HCT116 (cell line): ENCODE data around the gene PHF19. TPM values are rescaled to one million over a fixed set of nuclear protein-coding genes. Genes with fewer than 3 reads are reported as not detected.

Source experiments
- ATAC-seq: fragments of 200-7000 bp; cut with Tn5 transposase; 2 replicates; pipeline ENCODE4 v1.9.1; 2020; ENCODE audit warnings: mild to moderate bottlenecking, moderate library complexity
- BruUV-seq: library from RNA; stranded (reverse); fragments of 400-500 nt; replicated peaks from 2 replicates; lab custom pipeline; 2021; lab: Mats Ljungman, UMichigan
- CTCF ChIA-PET: fragments of 300-600 bp; sonication (Branson Sonifier 250); formaldehyde crosslinking; loops from one replicate; lab custom pipeline; 2021; ENCODE audit warnings: antibody characterized with exemption; lab: Charles Lee
- POLR2A ChIA-PET: fragments of 300-600, 350-600 bp; sonication (Branson Sonifier 250); formaldehyde crosslinking; loops from one replicate; lab custom pipeline; 2021; ENCODE audit warnings: antibody characterized with exemption; lab: Charles Lee
- RAD21 ChIA-PET, 2 experiments: fragments of 300-600 bp; sonication (Branson Sonifier 250); formaldehyde crosslinking; loops; one replicate each; lab custom pipeline; 2023; ENCODE audit warnings: low total read pairs in 2 of 2; ENCODE audit not compliant: uncharacterized antibody in 2 of 2, unreplicated experiment in 2 of 2, low non-redundant PET in 1 of 2; lab: Charles Lee
- DNase-seq: peaks from one replicate; pipeline ENCODE4 v3.0.0-alpha.2; 2010; ENCODE audit warnings: low read depth, low spot score
- H2AFZ ChIP-seq: fragments of 200-600 bp; shearing (Covaris generic), sonication (generic); 2 replicates; pipeline ENCODE4 v1.6.1; 2017; ENCODE audit warnings: low read depth, mixed run types, mixed read lengths, antibody characterized with exemption, low read length; ENCODE audit not compliant: poor library complexity, severe bottlenecking
- H3K27ac ChIP-seq: 2 replicates; pipeline ENCODE4 v1.5.1; 2012; ENCODE audit warnings: low read depth, low read length
- H3K27me3 ChIP-seq: fragments of 200-600 bp; sonication (generic); 2 replicates; pipeline ENCODE4 v1.6.1; 2016; ENCODE audit warnings: mixed run types, low read length, mixed read lengths; ENCODE audit not compliant: insufficient read depth
- H3K36me3 ChIP-seq, 2 experiments: fragments of 200-500 bp in 1 of 2; fragments of 200-600 bp in 1 of 2; sonication (Bioruptor generic) in 1 of 2; sonication (generic) in 1 of 2; 2 replicates each; pipeline versions ENCODE4 v1.5.1 to v1.6.1; 2014 to 2016; ENCODE audit warnings: low read length in 2 of 2, inconsistent platforms in 1 of 2, mixed read lengths in 1 of 2, mixed run types in 1 of 2; ENCODE audit not compliant: insufficient read depth in 2 of 2, control insufficient read depth in 1 of 2
- H3K4me1 ChIP-seq, 2 experiments: fragments of 200-600 bp in 1 of 2; sonication (generic) in 1 of 2; 2 replicates each; pipeline versions ENCODE4 v1.5.1 to v1.6.1; 2012 to 2017; ENCODE audit warnings: low read length in 2 of 2, inconsistent platforms in 1 of 2, mild to moderate bottlenecking in 1 of 2, mixed read lengths in 1 of 2, mixed run types in 1 of 2, moderate library complexity in 1 of 2; ENCODE audit not compliant: insufficient read depth in 2 of 2, control insufficient read depth in 1 of 2
- H3K4me2 ChIP-seq: fragments of 200-600 bp; sonication (generic); 2 replicates; pipeline ENCODE4 v1.6.1; 2017; ENCODE audit warnings: mixed run types, low read length, mixed read lengths
- H3K4me3 ChIP-seq, 2 experiments: fragments of 200-600 bp in 1 of 2; sonication (generic) in 1 of 2; replicated peaks in 1 of 2; 2 replicates each; pipeline ENCODE4 v1.5.1; 2011 to 2016; ENCODE audit warnings: low read length in 2 of 2, control low read depth in 1 of 2, low read depth in 1 of 2, mild to moderate bottlenecking in 1 of 2, mixed read lengths in 1 of 2, mixed run types in 1 of 2
- H3K79me2 ChIP-seq: fragments of 200-600 bp; sonication (generic); 2 replicates; pipeline ENCODE4 v1.6.1; 2017; ENCODE audit warnings: mild to moderate bottlenecking, mixed run types, low read length, moderate library complexity, mixed read lengths; ENCODE audit not compliant: insufficient read depth
- H3K9ac ChIP-seq: fragments of 200-600 bp; sonication (generic); 2 replicates; pipeline ENCODE4 v1.6.1; 2016; ENCODE audit warnings: low read length, mixed read lengths
- H3K9me2 ChIP-seq: fragments of 200-600 bp; sonication (generic), shearing (Covaris generic); 2 replicates; pipeline ENCODE4 v1.6.1; 2017; ENCODE audit warnings: mixed run types, mild to moderate bottlenecking, moderate library complexity; ENCODE audit not compliant: insufficient read depth
- H3K9me3 ChIP-seq, 2 experiments: fragments of 200-500 bp in 1 of 2; fragments of 200-600 bp in 1 of 2; sonication (Bioruptor generic) in 1 of 2; sonication (generic) in 1 of 2; 2 replicates each; pipeline ENCODE4 v1.6.1; 2014 to 2017; ENCODE audit warnings: low read length in 2 of 2, mixed read lengths in 2 of 2, inconsistent platforms in 1 of 2, low read depth in 1 of 2, mild to moderate bottlenecking in 1 of 2, mixed run types in 1 of 2, moderate library complexity in 1 of 2; ENCODE audit not compliant: control insufficient read depth in 1 of 2, insufficient read depth in 1 of 2
- H4K20me1 ChIP-seq: fragments of 200-600 bp; sonication (generic), shearing (Covaris generic); 2 replicates; pipeline ENCODE4 v1.6.1; 2017; ENCODE audit warnings: mixed run types, mild to moderate bottlenecking, moderate library complexity; ENCODE audit not compliant: insufficient read depth
- CEBPB ChIP-seq: IDR thresholded peaks from 2 replicates; pipeline ENCODE4 v1.6.1; 2012; ENCODE audit warnings: low read depth
- EGR1 ChIP-seq: IDR thresholded peaks from 2 replicates; pipeline ENCODE4 v1.6.1; 2012; ENCODE audit warnings: low read depth
- EZH2 ChIP-seq: fragments of 200-600 bp; sonication (generic); IDR thresholded peaks from 2 replicates; pipeline ENCODE4 v1.6.1; 2017; ENCODE audit warnings: antibody characterized with exemption, mixed run types
- EZH2phosphoT487 ChIP-seq: fragments of 200-600 bp; IDR thresholded peaks from 2 replicates; pipeline ENCODE4 v1.6.1; 2018; ENCODE audit warnings: antibody characterized with exemption, borderline replicate concordance
- POLR2A ChIP-seq: IDR thresholded peaks from 2 replicates; pipeline ENCODE4 v1.7.0; 2011; ENCODE audit warnings: borderline replicate concordance; ENCODE audit not compliant: insufficient read depth, insufficient read length; ENCODE audit errors: extremely low read depth
- RAD21 ChIP-seq: IDR thresholded peaks from 2 replicates; pipeline ENCODE4 v1.6.1; 2012; ENCODE audit warnings: low read depth, mild to moderate bottlenecking
- SRF ChIP-seq: IDR thresholded peaks from 2 replicates; pipeline ENCODE4 v1.6.1; 2012; ENCODE audit warnings: low read depth
- YY1 ChIP-seq: IDR thresholded peaks from 2 replicates; pipeline ENCODE4 v1.6.1; 2011; ENCODE audit warnings: low read length, low read depth, moderate library complexity, mild to moderate bottlenecking; ENCODE audit not compliant: insufficient replicate concordance; ENCODE audit errors: extremely low read depth
- intact Hi-C: fragments of 100-400 bp; cut with micrococcal nuclease; formaldehyde crosslinking; loops from 2 replicates; pipeline ENCODE4 v1.10.0; 2022
- total RNA-seq: library from RNA; stranded (reverse); gene quantifications from one replicate; pipeline ENCODE4 v1.2.1, GENCODE V29; 2021; ENCODE audit not compliant: unreplicated experiment
- TF ChIP-seq, protein P1 (sequence below): IDR thresholded peaks from 2 replicates; pipeline ENCODE4 v1.6.1; 2012
- TF ChIP-seq, protein P2 (sequence below), 3 experiments: fragments of 200-600 bp in 1 of 3; sonication (generic) in 1 of 3; IDR thresholded peaks in 2 of 3; conservative IDR thresholded peaks in 1 of 3; 2 replicates each; pipeline ENCODE4 v1.5.1; 2012 to 2017; ENCODE audit warnings: low read depth in 2 of 3, low read length in 2 of 3, antibody characterized with exemption in 1 of 3, borderline replicate concordance in 1 of 3, control low read depth in 1 of 3, mild to moderate bottlenecking in 1 of 3, mixed read lengths in 1 of 3, mixed run types in 1 of 3, moderate library complexity in 1 of 3; ENCODE audit not compliant: insufficient read depth in 1 of 3

PHF19 gene
- total RNA-seq, 1 experiment from 2014 or later, result 74.0 TPM

DNA sequence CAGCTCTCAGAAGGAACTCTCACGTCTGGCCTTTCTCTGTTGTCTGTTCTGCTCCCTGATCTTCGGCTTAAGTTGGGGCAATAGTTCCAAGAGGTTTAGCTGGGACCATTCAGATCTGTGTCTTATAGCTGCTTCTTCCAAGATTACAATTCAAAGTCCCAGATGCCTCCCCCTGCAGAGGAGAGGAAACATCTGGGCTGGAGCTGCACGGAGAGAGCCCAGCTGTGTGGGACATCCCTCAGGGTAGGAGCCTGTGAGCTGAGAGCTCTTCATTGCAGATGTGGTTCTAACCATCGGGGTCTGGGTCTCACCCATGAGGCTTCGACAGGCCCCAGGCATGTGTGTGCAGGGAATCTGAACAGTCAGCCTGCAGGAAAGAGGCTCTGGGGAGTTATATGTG lies 9.0 kb upstream of the PHF19 start:
- Histone ChIP-seq H3K9me2 (no peaks in the 10 kb centered on the region), H3K4me3 (no peak overlapping the region), H3K79me2 (no peaks in the 10 kb centered on the region), H3K9me3 (no peaks in the 10 kb centered on the region), H3K27me3 (no peaks in the 10 kb centered on the region), H4K20me1 (no peaks in the 10 kb centered on the region), H3K4me2 (no peak overlapping the region), H3K27ac (no peak overlapping the region), H3K9ac (no peak overlapping the region), H3K36me3 (no peaks in the 10 kb centered on the region), H2AFZ (no peak overlapping the region), H3K4me1 (peaks cover 11 to 27% of the 10 kb centered on the region in 2 experiments; a peak in 3 of 4 replicates)
- no peak for DNase-seq
- BruUV-seq, result no TSS peak
- no peak for ATAC-seq
- no peak for TF ChIP-seq RAD21
- no peak for TF ChIP-seq EGR1
- TF ChIP-seq CEBPB, result no peak
- TF ChIP-seq EZH2phosphoT487, result no peak
- TF ChIP-seq, protein P1, sequence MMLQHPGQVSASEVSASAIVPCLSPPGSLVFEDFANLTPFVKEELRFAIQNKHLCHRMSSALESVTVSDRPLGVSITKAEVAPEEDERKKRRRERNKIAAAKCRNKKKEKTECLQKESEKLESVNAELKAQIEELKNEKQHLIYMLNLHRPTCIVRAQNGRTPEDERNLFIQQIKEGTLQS, result no peak
- intact Hi-C loops, result no loop called here
- POLR2A ChIA-PET, result no interaction called here
- RAD21 ChIA-PET, result no interaction called here
- CTCF ChIA-PET, result no interaction called here

DNA sequence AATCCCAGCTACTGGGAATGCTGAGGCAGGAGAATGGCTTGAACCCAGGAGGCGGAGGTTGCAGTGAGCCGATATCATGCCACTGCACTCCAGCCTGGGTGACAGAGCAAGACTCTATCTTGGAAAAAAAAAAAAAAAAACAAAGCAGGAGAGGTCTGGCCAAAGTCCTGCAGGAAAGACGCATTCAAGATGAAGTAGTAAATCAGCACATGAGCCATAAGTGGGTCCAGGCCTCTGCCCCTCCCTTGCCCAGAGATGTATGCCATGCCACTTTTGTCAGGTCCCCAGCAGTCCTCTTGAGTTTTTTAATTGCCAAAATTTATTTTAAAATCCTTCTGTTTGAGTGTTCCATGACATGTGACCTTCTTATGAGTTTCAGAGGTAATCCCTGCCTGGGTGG lies 8.5 kb upstream of the PHF19 start:
- DNase-seq (no peak), ATAC-seq (no peak)
- Histone ChIP-seq H3K36me3 (no peaks in the 10 kb centered on the region), H3K27me3 (no peaks in the 10 kb centered on the region), H3K4me3 (no peak overlapping the region), H3K79me2 (no peaks in the 10 kb centered on the region), H3K9me2 (no peaks in the 10 kb centered on the region), H2AFZ (no peak overlapping the region), H3K9ac (no peak overlapping the region), H3K27ac (no peak overlapping the region), H3K4me1 (peaks cover 11 to 27% of the 10 kb centered on the region in 2 experiments; a peak in 3 of 4 replicates), H3K4me2 (no peak overlapping the region), H4K20me1 (no peaks in the 10 kb centered on the region), H3K9me3 (no peaks in the 10 kb centered on the region)
- RAD21 ChIA-PET, result no interaction called here
- TF ChIP-seq POLR2A, result no peak
- TF ChIP-seq, protein P2, sequence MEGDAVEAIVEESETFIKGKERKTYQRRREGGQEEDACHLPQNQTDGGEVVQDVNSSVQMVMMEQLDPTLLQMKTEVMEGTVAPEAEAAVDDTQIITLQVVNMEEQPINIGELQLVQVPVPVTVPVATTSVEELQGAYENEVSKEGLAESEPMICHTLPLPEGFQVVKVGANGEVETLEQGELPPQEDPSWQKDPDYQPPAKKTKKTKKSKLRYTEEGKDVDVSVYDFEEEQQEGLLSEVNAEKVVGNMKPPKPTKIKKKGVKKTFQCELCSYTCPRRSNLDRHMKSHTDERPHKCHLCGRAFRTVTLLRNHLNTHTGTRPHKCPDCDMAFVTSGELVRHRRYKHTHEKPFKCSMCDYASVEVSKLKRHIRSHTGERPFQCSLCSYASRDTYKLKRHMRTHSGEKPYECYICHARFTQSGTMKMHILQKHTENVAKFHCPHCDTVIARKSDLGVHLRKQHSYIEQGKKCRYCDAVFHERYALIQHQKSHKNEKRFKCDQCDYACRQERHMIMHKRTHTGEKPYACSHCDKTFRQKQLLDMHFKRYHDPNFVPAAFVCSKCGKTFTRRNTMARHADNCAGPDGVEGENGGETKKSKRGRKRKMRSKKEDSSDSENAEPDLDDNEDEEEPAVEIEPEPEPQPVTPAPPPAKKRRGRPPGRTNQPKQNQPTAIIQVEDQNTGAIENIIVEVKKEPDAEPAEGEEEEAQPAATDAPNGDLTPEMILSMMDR (IDR thresholded peaks at IDR 0.05 in 2 of 3, conservative IDR thresholded peaks at IDR 0.05 in 1 of 3; ENCODE audit: borderline replicate concordance in 1 of 3, insufficient read depth in 1 of 3, low read depth in 2 of 3, low read length in 2 of 3), result no peak
- TF ChIP-seq EZH2, result no peak
- TF ChIP-seq SRF, result no peak
- TF ChIP-seq EZH2phosphoT487, result no peak
- no peak for TF ChIP-seq YY1
- POLR2A ChIA-PET, result no interaction called here
- no TSS peak for BruUV-seq
- CTCF ChIA-PET, result no interaction called here
- intact Hi-C loops, result no loop called here
